Activated naive CD4-positive, alpha-beta T cell treated with anti-CD3 and anti-CD28 coated beads for 36 hours (primary cell): ENCODE results near the gene NUTM2F. TPM values are rescaled to one million over a fixed set of nuclear protein-coding genes. Genes with fewer than 3 reads are reported as not detected.
"Not testable (repeated sequence)": the region's sequence is repeated elsewhere in the genome, so short reads cannot be mapped to it uniquely, and the experiment has no call there.

Experiments used
- CTCF ChIA-PET: fragments of 350-600 bp; sonication (Branson Sonifier 250); formaldehyde crosslinking; loops from one replicate; lab custom pipeline; 2021; ENCODE audit warnings: antibody characterized with exemption; lab: Charles Lee
- DNase-seq: peaks from one replicate; pipeline ENCODE4 v3.0.0-alpha.2; 2020
- H3K27ac Mint-ChIP-seq: one replicate; pipeline ENCODE4 v1.8.0; 2021; ENCODE audit warnings: mild to moderate bottlenecking, mixed read lengths
- H3K27me3 Mint-ChIP-seq: one replicate; pipeline ENCODE4 v1.8.0; 2021; ENCODE audit warnings: low read depth, mixed read lengths
- H3K36me3 Mint-ChIP-seq: one replicate; pipeline ENCODE4 v1.8.0; 2021; ENCODE audit warnings: low read depth, mixed read lengths
- H3K4me1 Mint-ChIP-seq: one replicate; pipeline ENCODE4 v1.8.0; 2021; ENCODE audit warnings: low read depth, mixed read lengths
- H3K4me3 Mint-ChIP-seq: one replicate; pipeline ENCODE4 v1.8.0; 2021; ENCODE audit warnings: mild to moderate bottlenecking, moderate library complexity, mixed read lengths
- H3K9me3 Mint-ChIP-seq: one replicate; pipeline ENCODE4 v1.8.0; 2021; ENCODE audit warnings: mixed read lengths
- intact Hi-C: fragments of 100-400 bp; cut with micrococcal nuclease; formaldehyde crosslinking; loops from one replicate; pipeline ENCODE4 v1.15.1; 2023
- total RNA-seq, 2 experiments: library from RNA; stranded (reverse); gene quantifications; one replicate each; pipeline ENCODE4 v1.2.3, GENCODE V29; 2021

The NUTM2F gene
- not detected for total RNA-seq

GRCh38 chr9:94328544-94328943 lies at the start of gene NUTM2F:
NUTM2F (minus strand) TSS chr9:94328644; CDS start chr9:94328623, 21 bp downstream.
- H3K4me1 Mint-ChIP-seq, H3K27ac Mint-ChIP-seq, CTCF ChIA-PET, DNase-seq, intact Hi-C loops, H3K36me3 Mint-ChIP-seq, H3K9me3 Mint-ChIP-seq, H3K4me3 Mint-ChIP-seq, H3K27me3 Mint-ChIP-seq: not testable (repeated sequence)

- H3K27me3 Mint-ChIP-seq, H3K4me1 Mint-ChIP-seq, H3K9me3 Mint-ChIP-seq, CTCF ChIA-PET, H3K36me3 Mint-ChIP-seq, DNase-seq: not testable (repeated sequence)
- H3K27ac Mint-ChIP-seq, result peak overlapping the region; percentile 78
- intact Hi-C loops, result loop anchor here (2.0 kb wide), 1 partner anchor 208 kb away; no protein-coding TSS in a partner anchor
- H3K4me3 Mint-ChIP-seq, result peak overlapping the region; percentile 82
These were observed 46.8 kb upstream of the NUTM2F start for GRCh38 chr9:94375197-94375596.

- H3K4me1 Mint-ChIP-seq, H3K27me3 Mint-ChIP-seq, H3K36me3 Mint-ChIP-seq, CTCF ChIA-PET, H3K9me3 Mint-ChIP-seq: not testable (repeated sequence)
- Mint-ChIP-seq H3K4me3 (peak overlapping the region; percentile 82), H3K27ac (peak overlapping the region; percentile 84)
- DNase-seq, result peak; percentile 92
- intact Hi-C loops, result loop anchor here (2.0 kb wide), 1 partner anchor 208 kb away; no protein-coding TSS in a partner anchor
These were observed 46.0 kb upstream of the NUTM2F start for GRCh38 chr9:94374176-94375056.

GRCh38 chr9:94373779-94374175 lies 45.3 kb upstream of the NUTM2F start:
- Mint-ChIP-seq H3K4me3 (peak overlapping the region; percentile 80), H3K27ac (peak overlapping the region; percentile 84)
- H3K27me3 Mint-ChIP-seq, H3K9me3 Mint-ChIP-seq, H3K4me1 Mint-ChIP-seq, H3K36me3 Mint-ChIP-seq, CTCF ChIA-PET, DNase-seq: not testable (repeated sequence)
- intact Hi-C loops, result loop anchor here (2.0 kb wide), 1 partner anchor 207 kb away; no protein-coding TSS in a partner anchor

GRCh38 chr9:94370266-94370665 lies 41.8 kb upstream of the NUTM2F start:
- DNase-seq, CTCF ChIA-PET, intact Hi-C loops, H3K4me1 Mint-ChIP-seq, H3K36me3 Mint-ChIP-seq, H3K27me3 Mint-ChIP-seq, H3K9me3 Mint-ChIP-seq, H3K4me3 Mint-ChIP-seq, H3K27ac Mint-ChIP-seq: not testable (repeated sequence)

- DNase-seq, H3K4me3 Mint-ChIP-seq, intact Hi-C loops, H3K4me1 Mint-ChIP-seq, CTCF ChIA-PET, H3K27ac Mint-ChIP-seq, H3K9me3 Mint-ChIP-seq, H3K27me3 Mint-ChIP-seq, H3K36me3 Mint-ChIP-seq: not testable (repeated sequence)
These were observed 35.7 kb upstream of the NUTM2F start for GRCh38 chr9:94364093-94364614.

- H3K4me3 Mint-ChIP-seq, H3K27me3 Mint-ChIP-seq: not testable (repeated sequence)
These were observed 28.7 kb upstream of the NUTM2F start for GRCh38 chr9:94357158-94357557.

GRCh38 chr9:94351901-94352723 lies 23.7 kb upstream of the NUTM2F start:
- CTCF ChIA-PET, H3K9me3 Mint-ChIP-seq, DNase-seq, H3K27ac Mint-ChIP-seq, H3K4me1 Mint-ChIP-seq, intact Hi-C loops, H3K36me3 Mint-ChIP-seq, H3K4me3 Mint-ChIP-seq, H3K27me3 Mint-ChIP-seq: not testable (repeated sequence)

More at GRCh38 chr9:94357158-94357557, 28.7 kb upstream of the NUTM2F start:
- H3K4me1 Mint-ChIP-seq, CTCF ChIA-PET, H3K9me3 Mint-ChIP-seq, intact Hi-C loops, H3K27ac Mint-ChIP-seq, DNase-seq, H3K36me3 Mint-ChIP-seq: not testable (repeated sequence)

GRCh38 chr9:94348754-94349153 lies 20.3 kb upstream of the NUTM2F start:
- CTCF ChIA-PET, H3K27me3 Mint-ChIP-seq, H3K27ac Mint-ChIP-seq, DNase-seq, H3K36me3 Mint-ChIP-seq, intact Hi-C loops, H3K4me1 Mint-ChIP-seq, H3K4me3 Mint-ChIP-seq, H3K9me3 Mint-ChIP-seq: not testable (repeated sequence)

- H3K4me1 Mint-ChIP-seq, H3K4me3 Mint-ChIP-seq, CTCF ChIA-PET, H3K27me3 Mint-ChIP-seq, DNase-seq, H3K36me3 Mint-ChIP-seq, H3K27ac Mint-ChIP-seq, H3K9me3 Mint-ChIP-seq, intact Hi-C loops: not testable (repeated sequence)
These were observed 19.0 kb upstream of the NUTM2F start for GRCh38 chr9:94347451-94347850.

GRCh38 chr9:94341703-94342102 lies 13.3 kb upstream of the NUTM2F start:
- H3K4me1 Mint-ChIP-seq, CTCF ChIA-PET, H3K9me3 Mint-ChIP-seq, H3K27ac Mint-ChIP-seq, H3K36me3 Mint-ChIP-seq, H3K27me3 Mint-ChIP-seq, DNase-seq, H3K4me3 Mint-ChIP-seq, intact Hi-C loops: not testable (repeated sequence)

- CTCF ChIA-PET, H3K27me3 Mint-ChIP-seq, H3K27ac Mint-ChIP-seq, H3K9me3 Mint-ChIP-seq, H3K4me1 Mint-ChIP-seq, H3K4me3 Mint-ChIP-seq, intact Hi-C loops, H3K36me3 Mint-ChIP-seq, DNase-seq: not testable (repeated sequence)
These were observed 12.3 kb upstream of the NUTM2F start for GRCh38 chr9:94340750-94341149.
